Coronary artery (tissue), 2 donors: Measurements from ENCODE around the gene TRABD.

Experiments
- DNase-seq: peaks from one replicate; pipeline ENCODE4 v3.0.0-alpha.2; 2017; ENCODE audit warnings: low spot score
- H3K27ac ChIP-seq, 2 donors: fragments of 200-600 bp; sonication (generic); one replicate each; pipeline ENCODE4 v1.5.1; 2016 to 2019
- H3K4me3 ChIP-seq: fragments of 200-600 bp; sonication (generic); 2 replicates; pipeline ENCODE4 v1.5.1; 2016; ENCODE audit warnings: mild to moderate bottlenecking, moderate library complexity
- CTCF ChIP-seq: fragments of 200-600 bp; sonication (generic); IDR thresholded peaks from one replicate; pipeline ENCODE4 v1.5.1; 2019; ENCODE audit warnings: antibody characterized with exemption

Gene TRABD

GRCh38 chr22:50245214-50246072 lies 59.7 kb downstream of the TRABD start:
- TF ChIP-seq CTCF: no peak
- peak overlapping the region; percentile 86 to 99 for H3K27ac ChIP-seq
- no peak for DNase-seq
- peak overlapping the region; percentile 98 for H3K4me3 ChIP-seq

GRCh38 chr22:50246242-50247175 lies 60.8 kb downstream of the TRABD start:
- no peak for DNase-seq
- no peak for TF ChIP-seq CTCF
- Histone ChIP-seq H3K27ac (no peak overlapping the region), H3K4me3 (peak overlapping the region; percentile 98)

GRCh38 chr22:50247748-50248147 lies 62.0 kb downstream of the TRABD start:
- Histone ChIP-seq H3K27ac (no peak overlapping the region), H3K4me3 (no peak overlapping the region)
- no peak for TF ChIP-seq CTCF
- DNase-seq: no peak

GRCh38 chr22:50248196-50249081 lies 62.7 kb downstream of the TRABD start:
- H3K27ac ChIP-seq: no peak overlapping the region
- DNase-seq: no peak
- H3K4me3 ChIP-seq: no peak overlapping the region
- TF ChIP-seq CTCF: no peak
